Astrocyte (in vitro differentiated cells and primary cell): Measurements from ENCODE around the gene DDO. TPM values are rescaled to one million over a fixed set of nuclear protein-coding genes. Genes with fewer than 3 reads are reported as not detected.

Source experiments
- DNase-seq: peaks from one replicate; pipeline ENCODE4 v3.0.0-alpha.2; 2010; ENCODE audit warnings: low read depth
- FAIRE-seq: peaks from 2 replicates; lab custom pipeline; 2011; peaks lifted over from hg19 to GRCh38; lab: Jason Lieb, UNC
- H2AFZ ChIP-seq: 2 replicates; pipeline ENCODE4 v1.6.0; 2012; ENCODE audit warnings: low read depth, low read length, inconsistent platforms
- H3K27ac ChIP-seq: 2 replicates; pipeline ENCODE4 v1.5.1; 2011; ENCODE audit warnings: low read depth, low read length, inconsistent platforms
- H3K27me3 ChIP-seq: 2 replicates; pipeline ENCODE4 v1.6.0; 2011; ENCODE audit warnings: low read length, inconsistent platforms; ENCODE audit not compliant: insufficient read depth
- H3K36me3 ChIP-seq: 2 replicates; pipeline ENCODE4 v1.5.1; 2011; ENCODE audit warnings: low read length, inconsistent platforms; ENCODE audit not compliant: insufficient read depth
- H3K4me1 ChIP-seq: 2 replicates; pipeline ENCODE4 v1.5.1; 2011; ENCODE audit warnings: low read length, inconsistent platforms; ENCODE audit not compliant: insufficient read depth
- H3K4me2 ChIP-seq: 2 replicates; pipeline ENCODE4 v1.6.0; 2012; ENCODE audit warnings: low read length, inconsistent platforms
- H3K4me3 ChIP-seq: 2 replicates; pipeline ENCODE4 v1.5.1; 2011; ENCODE audit warnings: low read depth, mild to moderate bottlenecking, low read length, inconsistent platforms; ENCODE audit not compliant: insufficient read depth
- H3K79me2 ChIP-seq: 2 replicates; pipeline ENCODE4 v1.6.0; 2012; ENCODE audit warnings: mild to moderate bottlenecking, low read length, inconsistent platforms; ENCODE audit not compliant: insufficient read depth
- H3K9ac ChIP-seq: 2 replicates; pipeline ENCODE4 v1.6.0; 2012; ENCODE audit warnings: mild to moderate bottlenecking, low read length, inconsistent platforms
- H3K9me3 ChIP-seq: 2 replicates; pipeline ENCODE4 v1.5.1; 2012; ENCODE audit warnings: low read depth, mild to moderate bottlenecking, low read length, inconsistent platforms; ENCODE audit not compliant: insufficient read depth
- H4K20me1 ChIP-seq: 2 replicates; pipeline ENCODE4 v1.6.0; 2012; ENCODE audit warnings: low read length, inconsistent platforms; ENCODE audit not compliant: insufficient read depth
- H3K27ac Mint-ChIP-seq: one replicate; pipeline ENCODE4 v1.8.0; 2021; ENCODE audit warnings: mild to moderate bottlenecking, mixed read lengths; ENCODE audit not compliant: unreplicated experiment
- H3K27me3 Mint-ChIP-seq: one replicate; pipeline ENCODE4 v1.8.0; 2021; ENCODE audit warnings: low read depth, mixed read lengths; ENCODE audit not compliant: unreplicated experiment
- H3K36me3 Mint-ChIP-seq: one replicate; pipeline ENCODE4 v1.8.0; 2021; ENCODE audit warnings: low read depth, mixed read lengths; ENCODE audit not compliant: unreplicated experiment
- H3K4me1 Mint-ChIP-seq: one replicate; pipeline ENCODE4 v1.8.0; 2021; ENCODE audit warnings: low read depth, mixed read lengths; ENCODE audit not compliant: unreplicated experiment
- H3K4me3 Mint-ChIP-seq: one replicate; pipeline ENCODE4 v1.8.0; 2021; ENCODE audit warnings: mild to moderate bottlenecking, moderate library complexity, mixed read lengths; ENCODE audit not compliant: unreplicated experiment
- H3K9me3 Mint-ChIP-seq: one replicate; pipeline ENCODE4 v1.8.0; 2021; ENCODE audit warnings: mild to moderate bottlenecking, mixed read lengths; ENCODE audit not compliant: unreplicated experiment
- CTCF ChIP-seq: IDR thresholded peaks from 2 replicates; pipeline ENCODE4 v1.5.1; 2011; ENCODE audit warnings: low read depth, mild to moderate bottlenecking, inconsistent platforms, low read length, moderate library complexity; ENCODE audit not compliant: insufficient read depth
- EZH2 ChIP-seq: IDR thresholded peaks from 2 replicates; pipeline ENCODE4 v1.6.1; 2012; ENCODE audit warnings: mild to moderate bottlenecking, low read length, inconsistent platforms; ENCODE audit not compliant: insufficient read depth
- total RNA-seq: library from RNA; stranded (reverse); gene quantifications from 2 replicates; pipeline ENCODE4 v1.2.1, GENCODE V29; 2021

DDO gene
- total RNA-seq, 1 donor from 2014 or later, result not detected

- Histone ChIP-seq H3K79me2 (no peaks in the 10 kb centered on the region), H3K9me3 (no peaks in the 10 kb centered on the region), H2AFZ (no peak overlapping the region), H3K27me3 (peaks cover 6% of the 10 kb centered on the region), H4K20me1 (no peaks in the 10 kb centered on the region), H3K4me1 (no peaks in the 10 kb centered on the region), H3K9ac (no peak overlapping the region), H3K36me3 (no peaks in the 10 kb centered on the region), H3K4me2 (no peak overlapping the region), H3K4me3 (no peak overlapping the region), H3K27ac (no peak overlapping the region)
- Mint-ChIP-seq H3K27ac (no peak overlapping the region), H3K36me3 (no peaks in the 10 kb centered on the region), H3K4me1 (no peaks in the 10 kb centered on the region), H3K4me3 (no peak overlapping the region), H3K27me3 (peaks cover 14% of the 10 kb centered on the region), H3K9me3 (no peaks in the 10 kb centered on the region)
- DNase-seq (no peak), FAIRE-seq (no peak)
- TF ChIP-seq EZH2 (no peak), CTCF (no peak)
These were observed 22.6 kb downstream of the DDO start for GRCh38 chr6:110392727-110393126.

GRCh38 chr6:110390404-110390803 lies 25.0 kb downstream of the DDO start:
- Mint-ChIP-seq H3K27me3 (peaks cover 15% of the 10 kb centered on the region), H3K36me3 (no peaks in the 10 kb centered on the region), H3K4me3 (no peak overlapping the region), H3K27ac (no peak overlapping the region), H3K9me3 (no peaks in the 10 kb centered on the region), H3K4me1 (no peaks in the 10 kb centered on the region)
- DNase-seq (no peak), FAIRE-seq (no peak)
- Histone ChIP-seq H2AFZ (no peak overlapping the region), H3K79me2 (no peaks in the 10 kb centered on the region), H3K4me1 (no peaks in the 10 kb centered on the region), H3K9me3 (no peaks in the 10 kb centered on the region), H3K36me3 (no peaks in the 10 kb centered on the region), H3K9ac (no peak overlapping the region), H3K27ac (no peak overlapping the region), H4K20me1 (no peaks in the 10 kb centered on the region), H3K27me3 (peaks cover 11% of the 10 kb centered on the region), H3K4me3 (no peak overlapping the region), H3K4me2 (no peak overlapping the region)
- no peak for TF ChIP-seq CTCF
- no peak for TF ChIP-seq EZH2

GRCh38 chr6:110389689-110390382 lies 25.5 kb downstream of the DDO start:
- H3K27ac ChIP-seq, result no peak overlapping the region
- H3K36me3 Mint-ChIP-seq, result no peaks in the 10 kb centered on the region
- H3K4me2 ChIP-seq, result no peak overlapping the region
- H3K4me1 Mint-ChIP-seq, result no peaks in the 10 kb centered on the region
- no peak overlapping the region for H3K9ac ChIP-seq
- no peaks in the 10 kb centered on the region for H4K20me1 ChIP-seq
- FAIRE-seq (no peak), DNase-seq (no peak)
- no peak overlapping the region for H3K27ac Mint-ChIP-seq
- no peaks in the 10 kb centered on the region for H3K4me1 ChIP-seq
- no peak overlapping the region for H2AFZ ChIP-seq
- H3K9me3 Mint-ChIP-seq, result no peaks in the 10 kb centered on the region
- no peak overlapping the region for H3K4me3 Mint-ChIP-seq
- TF ChIP-seq EZH2, result no peak
- TF ChIP-seq CTCF, result no peak
- peaks cover 10% of the 10 kb centered on the region for H3K27me3 Mint-ChIP-seq
- no peak overlapping the region for H3K4me3 ChIP-seq
- no peaks in the 10 kb centered on the region for H3K9me3 ChIP-seq
- no peaks in the 10 kb centered on the region for H3K36me3 ChIP-seq
- peaks cover 11% of the 10 kb centered on the region for H3K27me3 ChIP-seq
- no peaks in the 10 kb centered on the region for H3K79me2 ChIP-seq
